PC-3 (cell line): ENCODE results near the gene BPHL.

Experiments used
- EZH2 ChIP-seq: fragments of 300-600 bp; sonication (generic); IDR thresholded peaks from one replicate; pipeline ENCODE4 v1.6.1; 2017; ENCODE audit warnings: antibody characterized with exemption, mild to moderate bottlenecking, low read length; ENCODE audit not compliant: unreplicated experiment
- EZH2phosphoT487 ChIP-seq: fragments of 300-600 bp; sonication (generic); IDR thresholded peaks from 2 replicates; pipeline ENCODE4 v1.6.1; 2018; ENCODE audit warnings: mild to moderate bottlenecking, antibody characterized with exemption, low read length, borderline replicate concordance
- TF ChIP-seq, protein P1 (sequence below): fragments of 300-600 bp; sonication (generic); conservative IDR thresholded peaks from 2 replicates; pipeline ENCODE4 v1.5.1; 2017; ENCODE audit warnings: antibody characterized with exemption, low read depth, mild to moderate bottlenecking, low read length

DNA sequence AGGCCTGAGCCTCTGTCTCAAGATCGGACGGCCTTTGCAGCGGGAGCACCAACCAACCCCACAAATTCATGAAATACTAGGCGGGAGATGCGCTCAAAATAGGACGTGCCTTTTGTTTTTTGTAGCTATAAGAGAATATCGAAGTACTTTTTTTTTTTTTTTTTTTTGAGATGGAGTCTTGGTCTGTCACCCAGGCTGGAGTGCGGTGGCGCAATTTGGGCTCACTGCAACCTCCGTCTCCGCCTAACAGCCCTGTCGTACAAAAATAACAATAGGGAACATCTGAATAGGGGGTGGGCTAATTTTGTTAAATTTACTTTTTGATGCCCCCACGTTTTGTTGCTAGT is 44.7 kb downstream of the BPHL start:
- TF ChIP-seq, protein P1, sequence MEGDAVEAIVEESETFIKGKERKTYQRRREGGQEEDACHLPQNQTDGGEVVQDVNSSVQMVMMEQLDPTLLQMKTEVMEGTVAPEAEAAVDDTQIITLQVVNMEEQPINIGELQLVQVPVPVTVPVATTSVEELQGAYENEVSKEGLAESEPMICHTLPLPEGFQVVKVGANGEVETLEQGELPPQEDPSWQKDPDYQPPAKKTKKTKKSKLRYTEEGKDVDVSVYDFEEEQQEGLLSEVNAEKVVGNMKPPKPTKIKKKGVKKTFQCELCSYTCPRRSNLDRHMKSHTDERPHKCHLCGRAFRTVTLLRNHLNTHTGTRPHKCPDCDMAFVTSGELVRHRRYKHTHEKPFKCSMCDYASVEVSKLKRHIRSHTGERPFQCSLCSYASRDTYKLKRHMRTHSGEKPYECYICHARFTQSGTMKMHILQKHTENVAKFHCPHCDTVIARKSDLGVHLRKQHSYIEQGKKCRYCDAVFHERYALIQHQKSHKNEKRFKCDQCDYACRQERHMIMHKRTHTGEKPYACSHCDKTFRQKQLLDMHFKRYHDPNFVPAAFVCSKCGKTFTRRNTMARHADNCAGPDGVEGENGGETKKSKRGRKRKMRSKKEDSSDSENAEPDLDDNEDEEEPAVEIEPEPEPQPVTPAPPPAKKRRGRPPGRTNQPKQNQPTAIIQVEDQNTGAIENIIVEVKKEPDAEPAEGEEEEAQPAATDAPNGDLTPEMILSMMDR: 0 out of 2 replicates have a peak, but pooled peaks have one; percentile 11
- TF ChIP-seq EZH2phosphoT487 (no peak), EZH2 (no peak)
